ENCODE measurements around the gene LARGE1. TPM values are rescaled to one million over a fixed set of nuclear protein-coding genes. Genes with fewer than 3 reads are reported as not detected.

The LARGE1 gene
- total and polyA plus RNA-seq, 2 of the 13 experiments (the other 11 are each of a cell fraction or from before 2014, with no cell fraction given) = 8.4 to 11.0 TPM

- TF ChIP-seq WIZ (CRISPR knock-in tag; IDR thresholded peaks at IDR 0.05) (no peak), ATF5 (CRISPR knock-in tag; IDR thresholded peaks at IDR 0.05; ENCODE audit: low read depth) (no peak), TARDBP (CRISPR knock-in tag; IDR thresholded peaks at IDR 0.05) (0 out of 2 replicates have a peak, but pooled peaks have one; percentile 26), ZFX (CRISPR knock-in tag; IDR thresholded peaks at IDR 0.05; ENCODE audit: low read depth) (peak; percentile 67), REPIN1 (CRISPR knock-in tag; IDR thresholded peaks at IDR 0.05; ENCODE audit: borderline replicate concordance, low read depth) (0 out of 2 replicates have a peak, but pooled peaks have one; percentile 28), ZNF180 (CRISPR knock-in tag; IDR thresholded peaks at IDR 0.05; ENCODE audit: borderline replicate concordance, low read depth) (no peak), ZNF251 (CRISPR knock-in tag; IDR thresholded peaks at IDR 0.05) (no peak), MEF2D (CRISPR knock-in tag; IDR thresholded peaks at IDR 0.05) (no peak), ARID4A (CRISPR knock-in tag; IDR thresholded peaks at IDR 0.05; ENCODE audit: borderline replicate concordance) (peak; percentile 32; the same call in 1 of the 2 replicates), TFE3 (CRISPR knock-in tag; IDR thresholded peaks at IDR 0.05) (no peak), ARID2 (CRISPR knock-in tag; IDR thresholded peaks at IDR 0.05; ENCODE audit: borderline replicate concordance) (0 out of 2 replicates have a peak, but pooled peaks have one; percentile 39), RELA (CRISPR knock-in tag; IDR thresholded peaks at IDR 0.05) (no peak), CEBPZ (IDR thresholded peaks at IDR 0.05; ENCODE audit: low read length) (no peak), ZMYM4 (CRISPR knock-in tag; IDR thresholded peaks at IDR 0.05) (0 out of 2 replicates have a peak, but pooled peaks have one; percentile 22), ELF3 (CRISPR knock-in tag; IDR thresholded peaks at IDR 0.05) (no peak), ZNF598 (CRISPR knock-in tag; IDR thresholded peaks at IDR 0.05; ENCODE audit: borderline replicate concordance) (no peak), ZNF768 (CRISPR knock-in tag; IDR thresholded peaks at IDR 0.05) (no peak), RFX5 (IDR thresholded peaks at IDR 0.05; ENCODE audit: low read depth, low read length) (no peak), CENPX (CRISPR knock-in tag; IDR thresholded peaks at IDR 0.05) (no peak), GATAD2A (CRISPR knock-in tag; IDR thresholded peaks at IDR 0.05) (0 out of 2 replicates have a peak, but pooled peaks have one; percentile 8), ZNF569 (CRISPR knock-in tag; IDR thresholded peaks at IDR 0.05; ENCODE audit: borderline replicate concordance) (no peak), ISL2 (CRISPR knock-in tag; IDR thresholded peaks at IDR 0.05) (no peak), HHEX (CRISPR knock-in tag; IDR thresholded peaks at IDR 0.05) (no peak)
Observed at GRCh38 chr22:33864723-33865130, 55.5 kb downstream of the LARGE1 start (continued).
